ENCODE results near the gene LAMA3. TPM values are rescaled to one million over a fixed set of nuclear protein-coding genes. Genes with fewer than 3 reads are reported as not detected.

Gene LAMA3
- total RNA-seq, 2 donors from 2014 or later: 0.58 to 1.3 TPM

GRCh38 chr18:24003288-24003687 lies 314.0 kb downstream of the LAMA3 start:
- H3K36me3 ChIP-seq (ENCODE audit: control insufficient read depth, insufficient read depth, low read length): no peaks in the 10 kb centered on the region
- DNase-seq: no peak
- Mint-ChIP-seq H3K9me3 (no peaks in the 10 kb centered on the region), H3K4me3 (no peak overlapping the region), H3K4me1 (peaks cover 13% of the 10 kb centered on the region), H3K36me3 (ENCODE audit: low read depth) (no peaks in the 10 kb centered on the region), H3K27ac (no peak overlapping the region), H3K27me3 (ENCODE audit: insufficient read depth) (peaks cover 2% of the 10 kb centered on the region)
- no peak for TF ChIP-seq CTCF (conservative IDR thresholded peaks at IDR 0.05)
- WGBS, 2 experiments (ENCODE audit: insufficient coverage in 1 of 2, insufficient read length in 1 of 2): 82 to 85% methylated on average over 3 of the region's 3 CpGs
- no peaks in the 10 kb centered on the region for H3K9me3 ChIP-seq (ENCODE audit: control insufficient read depth, low read length)
- H3K4me3 ChIP-seq (ENCODE audit: low read length): no peak overlapping the region
- H3K27ac ChIP-seq (ENCODE audit: low read depth, low read length): no peak overlapping the region
- no peak overlapping the region for H3K9ac ChIP-seq (ENCODE audit: extremely low read depth, low read length, poor library complexity, severe bottlenecking)
- peaks cover 5% of the 10 kb centered on the region for H3K27me3 ChIP-seq (ENCODE audit: control insufficient read depth, insufficient read depth, low read length, poor library complexity, severe bottlenecking)
- peaks cover 5% of the 10 kb centered on the region for H3K4me1 ChIP-seq (ENCODE audit: control insufficient read depth, insufficient read depth, low read length)

GRCh38 chr18:24003903-24004640 lies 314.8 kb downstream of the LAMA3 start:
- Histone ChIP-seq H3K9ac (ENCODE audit: extremely low read depth, low read length, poor library complexity, severe bottlenecking) (no peak overlapping the region), H3K27ac (ENCODE audit: low read depth, low read length) (no peak overlapping the region), H3K4me3 (ENCODE audit: low read length) (no peak overlapping the region), H3K4me1 (ENCODE audit: control insufficient read depth, insufficient read depth, low read length) (peaks cover 5% of the 10 kb centered on the region), H3K36me3 (ENCODE audit: control insufficient read depth, insufficient read depth, low read length) (no peaks in the 10 kb centered on the region), H3K9me3 (ENCODE audit: control insufficient read depth, low read length) (no peaks in the 10 kb centered on the region), H3K27me3 (ENCODE audit: control insufficient read depth, insufficient read depth, low read length, poor library complexity, severe bottlenecking) (peaks cover 9% of the 10 kb centered on the region)
- Mint-ChIP-seq H3K27ac (no peak overlapping the region), H3K4me1 (peaks cover 11% of the 10 kb centered on the region), H3K36me3 (ENCODE audit: low read depth) (no peaks in the 10 kb centered on the region), H3K27me3 (ENCODE audit: insufficient read depth) (peaks cover 7% of the 10 kb centered on the region), H3K9me3 (no peaks in the 10 kb centered on the region), H3K4me3 (no peak overlapping the region)
- no peak for DNase-seq
- TF ChIP-seq CTCF (conservative IDR thresholded peaks at IDR 0.05): no peak
- WGBS, 2 experiments (ENCODE audit: insufficient coverage in 1 of 2, insufficient read length in 1 of 2): 88% methylated on average over 2 of the region's 2 CpGs; no CpG with 5 or more reads in 1 of the 2 experiments

Other genes starting within 250 kb of the LAMA3 start
- 10 to 100 TPM; 31.2 to 45.0 TPM for gene RIOK3, start 236.2 kb upstream of the LAMA3 start, total RNA-seq
- 10 to 100 TPM; 18.3 to 19.1 TPM for gene RMC1, start 185.9 kb upstream of the LAMA3 start, total RNA-seq
- 10 to 100 TPM; 43.6 to 44.9 TPM for gene NPC1, start 102.9 kb upstream of the LAMA3 start, total RNA-seq
- gene ANKRD29, start 26.5 kb upstream of the LAMA3 start, total RNA-seq: under 1 TPM; 0.44 to 0.73 TPM

Data from endodermal cell (in vitro differentiated cells).